HG02884 (cell line): ENCODE data around the gene TEX19.
"Not testable (repeated sequence)": the region's sequence is repeated elsewhere in the genome, so short reads cannot be mapped to it uniquely, and the experiment has no call there.

Experiments
- ATAC-seq: cut with Tn5 transposase; IDR thresholded peaks from one replicate; pipeline ENCODE4 v1.9.1; 2021; ENCODE audit warnings: mild to moderate bottlenecking, moderate library complexity; ENCODE audit not compliant: unreplicated experiment

Gene TEX19

GRCh38 chr17:82333279-82334171 lies 25.5 kb upstream of the TEX19 start, which contains the start of gene SECTM1:
Gene SECTM1 (minus strand): TSS chr17:82333766. CDS start chr17:82327240, 6,526 bp downstream.
- ATAC-seq: no peak

GRCh38 chr17:82334204-82334621 lies 24.8 kb upstream of the TEX19 start:
- no peak for ATAC-seq

- ATAC-seq: no peak
Observed at GRCh38 chr17:82334622-82335394, 24.2 kb upstream of the TEX19 start.

GRCh38 chr17:82338858-82339633 lies 20.0 kb upstream of the TEX19 start:
- no peak for ATAC-seq

- ATAC-seq: no peak
Observed at GRCh38 chr17:82339634-82340580, 19.1 kb upstream of the TEX19 start.

GRCh38 chr17:82342361-82343079 lies 16.5 kb upstream of the TEX19 start:
- no peak for ATAC-seq

GRCh38 chr17:82343560-82343959 lies 15.5 kb upstream of the TEX19 start:
- ATAC-seq: no peak

- ATAC-seq: no peak
Observed at GRCh38 chr17:82344175-82344907, 14.7 kb upstream of the TEX19 start.

- no peak for ATAC-seq
Observed at GRCh38 chr17:82345151-82345976, 13.7 kb upstream of the TEX19 start.

- ATAC-seq: no peak
Observed at GRCh38 chr17:82346342-82347300, 12.4 kb upstream of the TEX19 start.

- ATAC-seq: not testable (repeated sequence)
Observed at GRCh38 chr17:82347994-82348393, 11.1 kb upstream of the TEX19 start.

- ATAC-seq: no peak
Observed at GRCh38 chr17:82348434-82348833, 10.6 kb upstream of the TEX19 start.

- ATAC-seq: no peak
Observed at GRCh38 chr17:82348866-82349265, 10.2 kb upstream of the TEX19 start.

- no peak for ATAC-seq
Observed at GRCh38 chr17:82349287-82349701, 9.8 kb upstream of the TEX19 start.

- ATAC-seq: no peak
Observed at GRCh38 chr17:82350182-82351030, 8.6 kb upstream of the TEX19 start.

GRCh38 chr17:82351254-82351712 lies 7.8 kb upstream of the TEX19 start:
- ATAC-seq: no peak
